Left colon (tissue), 2 donors: Measurements from ENCODE around the gene PHLPP2. TPM values are rescaled to one million over a fixed set of nuclear protein-coding genes. Genes with fewer than 3 reads are reported as not detected.

Source experiments
- ATAC-seq: fragments of 200-7000 bp; cut with Tn5 transposase; one replicate; pipeline ENCODE4 v1.9.1; 2020; ENCODE audit warnings: mild to moderate bottlenecking, moderate library complexity
- DNase-seq, 2 donors: peaks; one replicate each; pipeline ENCODE4 v3.0.0-alpha.2; 2020
- intact Hi-C, 2 donors: fragments of 100-400 bp; cut with DNase I in 1 of 2; cut with micrococcal nuclease in 1 of 2; formaldehyde crosslinking; loops; one replicate each; pipeline versions ENCODE4 v1.11.2 to v1.14.0; 2022; cut with DNase I, micrococcal nuclease
- total RNA-seq, 2 donors: library from RNA; stranded (reverse); fragmentation: NEBNext Ultra II Directional; extraction: Animal tissue kit (Norgen Biotek cat#: 25700); gene quantifications; one replicate each; pipeline ENCODE4 v1.2.1, GENCODE V29; 2021
- donor health status: DM: no; HTN: no; CAD: no.
- donor health status: DM: yes; HTN: yes; CAD: no.

Gene PHLPP2
- total RNA-seq, 2 donors from 2014 or later = 40.1 to 78.5 TPM

GRCh38 chr16:71672803-71673581 lies 51.5 kb downstream of the PHLPP2 start:
- ATAC-seq = no peak
- no peak for DNase-seq
- intact Hi-C loops = no loop called here

GRCh38 chr16:71672125-71672524 lies 52.4 kb downstream of the PHLPP2 start:
- no peak for DNase-seq
- no peak for ATAC-seq
- intact Hi-C loops = no loop called here

- no peak for DNase-seq
- no peak for ATAC-seq
- intact Hi-C loops = no loop called here
Measured at GRCh38 chr16:71671165-71671564, 53.3 kb downstream of the PHLPP2 start.

- ATAC-seq = peak; percentile 72
- intact Hi-C loops = no loop called here
- DNase-seq = peak in 1 of 2 donors; percentile 32
Measured at GRCh38 chr16:71670537-71670936, 54.0 kb downstream of the PHLPP2 start.

GRCh38 chr16:71669926-71670536 lies 54.5 kb downstream of the PHLPP2 start:
- DNase-seq = no peak
- ATAC-seq = peak; percentile 27
- intact Hi-C loops = no loop called here

GRCh38 chr16:71666928-71667707 lies 57.4 kb downstream of the PHLPP2 start:
- ATAC-seq (peak; percentile 70), DNase-seq (no peak)
- intact Hi-C loops = no loop called here

- ATAC-seq = no peak
- DNase-seq = no peak
- intact Hi-C loops = no loop called here
Measured at GRCh38 chr16:71666264-71666663, 58.2 kb downstream of the PHLPP2 start.

- intact Hi-C loops = no loop called here
- DNase-seq = no peak
- no peak for ATAC-seq
Measured at GRCh38 chr16:71659471-71659870, 65.0 kb downstream of the PHLPP2 start.

- peak; percentile 76 for ATAC-seq
- DNase-seq = no peak
- intact Hi-C loops = no loop called here
Measured at GRCh38 chr16:71658771-71659170, 65.7 kb downstream of the PHLPP2 start.

GRCh38 chr16:71649704-71650103 lies 74.8 kb downstream of the PHLPP2 start:
- DNase-seq (no peak), ATAC-seq (no peak)
- intact Hi-C loops = no loop called here

GRCh38 chr16:71648921-71649320 lies 75.6 kb downstream of the PHLPP2 start:
- intact Hi-C loops = no loop called here
- DNase-seq (no peak), ATAC-seq (peak; percentile 33)

- DNase-seq (no peak), ATAC-seq (no peak)
- intact Hi-C loops = no loop called here
Measured at GRCh38 chr16:71648162-71648561, 76.3 kb downstream of the PHLPP2 start.

- intact Hi-C loops = no loop called here
- DNase-seq = no peak
- ATAC-seq = no peak
Measured at GRCh38 chr16:71647391-71647790, 77.1 kb downstream of the PHLPP2 start.

GRCh38 chr16:71645450-71645849 lies 79.1 kb downstream of the PHLPP2 start:
- DNase-seq = no peak
- intact Hi-C loops = no loop called here
- peak; percentile 79 for ATAC-seq

GRCh38 chr16:71637398-71637797 lies 87.1 kb downstream of the PHLPP2 start:
- intact Hi-C loops = no loop called here
- no peak for DNase-seq
- ATAC-seq = no peak

- DNase-seq = no peak
- peak; percentile 29 for ATAC-seq
- intact Hi-C loops = no loop called here
Measured at GRCh38 chr16:71635632-71636031, 88.9 kb downstream of the PHLPP2 start.

GRCh38 chr16:71631776-71632175 lies 92.7 kb downstream of the PHLPP2 start:
- DNase-seq (no peak), ATAC-seq (no peak)
- intact Hi-C loops = no loop called here

GRCh38 chr16:71630808-71631207 lies 93.7 kb downstream of the PHLPP2 start:
- no peak for DNase-seq
- ATAC-seq = no peak
- intact Hi-C loops = no loop called here

- intact Hi-C loops = loop anchor here in 1 of 2 donors (10.0 kb wide), 1 partner anchor 65 kb away; no protein-coding TSS in a partner anchor
- DNase-seq (peak; percentile 24 to 54), ATAC-seq (no peak)
Measured at GRCh38 chr16:71629278-71630016, 95.1 kb downstream of the PHLPP2 start.
